A549 (cell line): ENCODE data around the gene TLCD2. TPM values are rescaled to one million over a fixed set of nuclear protein-coding genes. Genes with fewer than 3 reads are reported as not detected.

Experiments
- ATAC-seq, 2 experiments: fragments of 200-7000 bp in 1 of 2; fragments of >200 bp in 1 of 2; cut with Nextera tagmentation in 1 of 2; cut with Tn5 transposase in 1 of 2; 3 replicates each; pipeline versions ENCODE4 v1.8.0 to v1.9.1; 2018 to 2020; ENCODE audit warnings: mild to moderate bottlenecking in 1 of 2, moderate library complexity in 1 of 2
- CTCF ChIA-PET: fragments of 300-600 bp; sonication (Branson Sonifier 250); formaldehyde crosslinking; extraction: SDS; loops from one replicate; lab custom pipeline; 2021; ENCODE audit warnings: antibody characterized with exemption, inconsistent platforms; lab: Yijun Ruan, JAX
- POLR2A ChIA-PET: fragments of 350-600 bp; formaldehyde crosslinking; extraction: SDS; loops from one replicate; lab custom pipeline; 2021; ENCODE audit warnings: antibody characterized with exemption, inconsistent platforms; lab: Yijun Ruan, JAX
- DNase-seq, 2 experiments: peaks; one replicate each; pipeline versions ENCODE4 v3.0.0 to v3.0.0-alpha.2; 2011 to 2016; ENCODE audit warnings: low read depth in 1 of 2, low spot score in 1 of 2
- FAIRE-seq: peaks from 2 replicates; lab custom pipeline; 2011; peaks lifted over from hg19 to GRCh38; lab: Jason Lieb, UNC
- H3K27ac ChIP-seq, 2 experiments: fragments of >200 bp; sonication (Bioruptor Twin); formaldehyde crosslinking; 3 replicates each; pipeline ENCODE4 v1.5.1; 2016 to 2017
- H3K4me1 ChIP-seq: fragments of >200 bp; sonication (Bioruptor Twin); formaldehyde crosslinking; 3 replicates; pipeline ENCODE4 v1.6.1; 2016
- H3K4me2 ChIP-seq: fragments of >200 bp; sonication (Bioruptor Twin); formaldehyde crosslinking; 3 replicates; pipeline ENCODE4 v1.6.1; 2016
- H3K4me3 ChIP-seq: fragments of >200 bp; sonication (Bioruptor Twin); formaldehyde crosslinking; 3 replicates; pipeline ENCODE4 v1.5.1; 2016
- H3K9me3 ChIP-seq: fragments of >200 bp; sonication (Bioruptor Twin); formaldehyde crosslinking; 3 replicates; pipeline ENCODE4 v1.6.1; 2016
- ATOH8 ChIP-seq: fragments of 250-450 bp; sonication (Bioruptor Pico); IDR thresholded peaks from 2 replicates; pipeline ENCODE4 v1.5.0; 2020; ENCODE audit warnings: low read depth, mild to moderate bottlenecking, moderate library complexity
- CBX2 ChIP-seq: fragments of 200-600 bp; sonication (generic); IDR thresholded peaks from 2 replicates; pipeline ENCODE4 v1.6.1; 2016; ENCODE audit warnings: low read depth, mild to moderate bottlenecking, borderline replicate concordance
- CBX8 ChIP-seq: fragments of 200-600 bp; sonication (generic); IDR thresholded peaks from 2 replicates; pipeline ENCODE4 v1.6.1; 2016
- CEBPB ChIP-seq, 2 experiments: fragments of >200 bp in 1 of 2; sonication (Bioruptor Twin) in 1 of 2; formaldehyde crosslinking in 1 of 2; IDR thresholded peaks; 2 replicates each; pipeline ENCODE4 v1.6.1; 2012 to 2016
- CTCF ChIP-seq: fragments of >200 bp; sonication (Bioruptor Twin); formaldehyde crosslinking; IDR thresholded peaks from 3 replicates; pipeline ENCODE4 v1.5.1; 2016
- E2F6 ChIP-seq: IDR thresholded peaks from 2 replicates; pipeline ENCODE4 v1.6.1; 2012; ENCODE audit warnings: low read depth, borderline replicate concordance
- EHMT2 ChIP-seq: fragments of 200-600 bp; sonication (generic); IDR thresholded peaks from 2 replicates; pipeline ENCODE4 v1.6.1; 2016; ENCODE audit warnings: antibody characterized with exemption, low read depth, mild to moderate bottlenecking, moderate library complexity
- FOSL2 ChIP-seq, 2 experiments: fragments of 450-650 bp in 1 of 2; fragments of >200 bp in 1 of 2; sonication (Bioruptor Twin) in 1 of 2; formaldehyde crosslinking; IDR thresholded peaks; 2 replicates each; pipeline versions ENCODE4 v1.5.0 to v1.6.1; 2016 to 2020; ENCODE audit warnings: mild to moderate bottlenecking in 1 of 2, moderate library complexity in 1 of 2
- FOXS1 ChIP-seq: fragments of 250-450 bp; sonication (Bioruptor Pico); IDR thresholded peaks from 2 replicates; pipeline ENCODE4 v1.5.0; 2020; ENCODE audit warnings: mild to moderate bottlenecking, moderate library complexity
- HES2 ChIP-seq: fragments of >200 bp; sonication (Bioruptor Twin); formaldehyde crosslinking; IDR thresholded peaks from 2 replicates; pipeline ENCODE4 v1.6.1; 2016
- JUN ChIP-seq, 2 experiments: fragments of >200 bp; sonication (Bioruptor Twin); formaldehyde crosslinking; IDR thresholded peaks; 2 replicates in 1 of 2; 3 replicates in 1 of 2; pipeline ENCODE4 v1.6.1; 2016 to 2017
- JUNB ChIP-seq: fragments of >200 bp; sonication (Bioruptor Twin); formaldehyde crosslinking; IDR thresholded peaks from 2 replicates; pipeline ENCODE4 v1.6.1; 2016
- KDM5A ChIP-seq: fragments of 200-600 bp; sonication (generic); IDR thresholded peaks from 2 replicates; pipeline ENCODE4 v1.6.1; 2016; ENCODE audit warnings: antibody characterized with exemption, mild to moderate bottlenecking
- MAX ChIP-seq: IDR thresholded peaks from 2 replicates; pipeline ENCODE4 v1.6.1; 2012
- MAZ ChIP-seq: fragments of 150-350 bp; IDR thresholded peaks from 2 replicates; pipeline ENCODE4 v1.6.1; 2014; ENCODE audit warnings: antibody characterized with exemption, low read depth, low read length, borderline replicate concordance
- MYC ChIP-seq: IDR thresholded peaks from 2 replicates; pipeline ENCODE4 v1.6.1; 2012; ENCODE audit warnings: mild to moderate bottlenecking, inconsistent platforms, low read length, improper control_type of control experiment, borderline replicate concordance
- NFE2L2 ChIP-seq: fragments of 150-350 bp; conservative IDR thresholded peaks from 2 replicates; pipeline ENCODE4 v1.6.1; 2014; ENCODE audit warnings: low read length
- NPAS2 ChIP-seq: fragments of 250-450 bp; sonication (Bioruptor Pico); IDR thresholded peaks from 2 replicates; pipeline ENCODE4 v1.8.0; 2022; ENCODE audit warnings: mild to moderate bottlenecking, moderate library complexity, borderline replicate concordance
- NR3C1 ChIP-seq: fragments of >200 bp; sonication (Bioruptor Twin); formaldehyde crosslinking; IDR thresholded peaks from 3 replicates; pipeline ENCODE4 v1.6.1; 2017
- ZC3H11A ChIP-seq: fragments of 450-650 bp; IDR thresholded peaks from 2 replicates; pipeline ENCODE4 v1.6.1; 2014; ENCODE audit warnings: antibody characterized with exemption, mild to moderate bottlenecking
- ZNF302 ChIP-seq: fragments of 250-450 bp; sonication (Bioruptor Pico); IDR thresholded peaks from 2 replicates; pipeline ENCODE4 v1.9.0; 2021; ENCODE audit warnings: inconsistent platforms, mild to moderate bottlenecking, moderate library complexity
- WGBS: methylation state at CpG from one replicate; pipeline ENCODE4 v1.1.6; 2017; ENCODE audit errors: missing lambda C conversion rate; 5-methylcytosine and 5-hydroxymethylcytosine counted together
- polyA plus RNA-seq, 4 experiments: library from polyadenylated mRNA; depleted of rRNA in 3 of 4; stranded (reverse); fragments of >200 nt; fragmentation: RNase III in 1 of 4; extraction: RNeasy Plus Mini Kit Qiagen cat#74134 plus additional on column Dnase treatment in 1 of 4; gene quantifications; 2 replicates in 3 of 4; 3 replicates in 1 of 4; pipeline ENCODE4 v1.2.3, GENCODE V29; 2011 to 2017

Gene TLCD2
- polyA plus RNA-seq, 2 of the 4 experiments (the other 2 are of a cell fraction): 3.5 to 4.5 TPM

GRCh38 chr17:1759529-1759928 lies 49.4 kb upstream of the TLCD2 start:
- CTCF ChIA-PET: interaction anchor here (2.9 kb wide), 1 partner anchor 14 kb away, joined by 16 read pairs; no protein-coding TSS in a partner anchor
- no peak for FAIRE-seq

GRCh38 chr17:1758807-1759206 lies 48.6 kb upstream of the TLCD2 start:
- ATAC-seq (no peak), FAIRE-seq (no peak)

More at GRCh38 chr17:1759529-1759928, 49.4 kb upstream of the TLCD2 start:
- no peak for ATAC-seq
- POLR2A ChIA-PET: no interaction called here
- Histone ChIP-seq H3K4me3 (no peak overlapping the region), H3K4me2 (no peak overlapping the region), H3K27ac (no peak overlapping the region), H3K4me1 (peaks cover 20% of the 10 kb centered on the region), H3K9me3 (no peaks in the 10 kb centered on the region)
- 75% methylated on average over 5 of the region's 5 CpGs for WGBS
- no peak for DNase-seq
- TF ChIP-seq NFE2L2: no peak
- TF ChIP-seq ZNF302 (CRISPR knock-in tag): no peak
- no peak for TF ChIP-seq FOXS1 (CRISPR knock-in tag)
- no peak for TF ChIP-seq FOSL2 (IDR thresholded peaks at IDR 0.05)
- TF ChIP-seq FOSL2 (CRISPR knock-in tag; IDR thresholded peaks at IDR 0.05): peak; percentile 23; the same call in 1 of the 2 replicates

More at GRCh38 chr17:1758807-1759206, 48.6 kb upstream of the TLCD2 start:
- Histone ChIP-seq H3K4me1 (peaks cover 20% of the 10 kb centered on the region), H3K27ac (no peak overlapping the region), H3K9me3 (no peaks in the 10 kb centered on the region), H3K4me3 (no peak overlapping the region), H3K4me2 (no peak overlapping the region)
- TF ChIP-seq MYC (no peak), KDM5A (no peak), HES2 (no peak), EHMT2 (no peak), NPAS2 (CRISPR knock-in tag) (no peak), ATOH8 (CRISPR knock-in tag) (no peak), JUN (IDR thresholded peaks at IDR 0.05) (no peak), CBX8 (no peak), JUNB (no peak), MAZ (no peak), CBX2 (no peak), ZC3H11A (no peak), E2F6 (no peak), MAX (no peak), NR3C1 (no peak), CEBPB (IDR thresholded peaks at IDR 0.05) (no peak), CTCF (no peak)
- 82% methylated on average over 15 of the region's 15 CpGs for WGBS
- POLR2A ChIA-PET: no interaction called here
- CTCF ChIA-PET: interaction anchor here (2.9 kb wide), 1 partner anchor 14 kb away, joined by 16 read pairs; no protein-coding TSS in a partner anchor
- DNase-seq: no peak
